ENCODE results near the gene CAMSAP2.

The CAMSAP2 gene

DNA sequence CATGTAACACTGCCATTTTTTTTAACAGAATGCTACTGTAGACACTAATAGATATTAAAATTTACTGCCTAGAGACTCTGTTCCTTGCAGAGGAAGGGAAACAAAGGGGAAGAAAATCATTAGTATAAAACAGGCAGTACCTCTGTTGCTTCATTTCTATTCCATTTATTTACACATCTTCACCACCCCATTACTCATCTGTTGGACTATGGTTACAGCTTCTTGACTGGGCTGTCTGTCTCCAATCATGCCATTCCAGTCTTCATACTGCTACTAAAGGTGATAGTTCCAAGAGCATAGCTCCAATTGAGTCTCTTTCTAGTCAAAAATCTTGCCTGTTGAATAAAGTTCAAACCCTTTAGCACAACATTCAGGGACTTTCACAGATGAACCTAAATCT is 111.9 kb downstream of the CAMSAP2 start:
- DNase-seq, result no peak

GRCh38 chr1:200856716-200857357 is 118.1 kb downstream of the CAMSAP2 start:
- no peak for DNase-seq

DNA sequence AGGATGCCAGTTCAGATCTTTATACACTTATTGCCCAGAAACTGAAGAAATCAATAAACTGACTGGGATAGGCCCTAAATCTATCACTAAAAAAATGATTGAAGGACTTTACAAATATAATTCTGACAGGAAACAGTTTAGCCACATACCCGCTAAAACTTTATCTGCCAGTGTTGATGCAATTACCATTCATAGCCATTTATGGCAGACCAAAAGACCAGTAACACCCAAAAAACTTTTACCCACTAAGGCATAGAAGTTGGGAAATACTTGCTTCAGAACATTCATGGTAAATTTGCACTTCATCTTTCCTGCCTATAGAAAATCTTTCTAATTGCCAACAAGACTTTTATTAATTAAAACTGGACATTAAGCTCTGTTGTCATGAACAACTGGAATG is 119.1 kb downstream of the CAMSAP2 start:
- no peak for DNase-seq

DNA sequence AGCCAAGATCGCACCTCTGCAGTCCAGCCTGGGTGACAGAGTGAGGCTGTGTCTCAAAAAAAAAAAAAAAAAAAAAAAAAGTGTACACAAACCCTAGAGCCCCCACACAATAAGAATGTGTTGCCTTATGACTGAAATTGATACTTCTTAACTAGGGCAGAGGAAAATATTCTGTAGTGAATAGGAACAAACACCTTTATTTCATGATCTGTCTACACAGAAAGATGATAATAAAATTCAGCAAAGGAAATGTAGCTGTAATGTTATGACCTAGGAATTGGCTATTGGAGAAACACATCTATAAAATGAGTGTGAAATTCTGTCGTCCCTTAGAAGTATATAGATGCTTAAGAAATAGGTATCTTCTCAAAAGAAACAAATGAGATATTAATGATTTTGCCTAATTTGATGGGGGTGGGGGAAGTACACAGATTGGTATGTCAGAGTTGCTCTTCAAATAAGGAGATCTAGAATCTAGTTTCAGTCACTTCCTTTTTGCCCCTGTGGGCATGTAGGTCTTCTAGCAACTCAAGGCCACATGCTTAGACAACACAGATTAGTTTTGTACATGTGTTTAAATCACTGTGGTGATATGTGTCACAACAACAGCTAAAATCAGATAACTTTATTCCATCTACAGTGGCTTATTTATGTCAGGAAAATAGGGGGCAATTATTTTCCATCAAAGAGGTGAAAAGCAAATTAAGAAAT is 123.4 kb downstream of the CAMSAP2 start:
- DNase-seq, result no peak

GRCh38 chr1:200862713-200863415 is 124.2 kb downstream of the CAMSAP2 start:
- no peak for DNase-seq

DNA sequence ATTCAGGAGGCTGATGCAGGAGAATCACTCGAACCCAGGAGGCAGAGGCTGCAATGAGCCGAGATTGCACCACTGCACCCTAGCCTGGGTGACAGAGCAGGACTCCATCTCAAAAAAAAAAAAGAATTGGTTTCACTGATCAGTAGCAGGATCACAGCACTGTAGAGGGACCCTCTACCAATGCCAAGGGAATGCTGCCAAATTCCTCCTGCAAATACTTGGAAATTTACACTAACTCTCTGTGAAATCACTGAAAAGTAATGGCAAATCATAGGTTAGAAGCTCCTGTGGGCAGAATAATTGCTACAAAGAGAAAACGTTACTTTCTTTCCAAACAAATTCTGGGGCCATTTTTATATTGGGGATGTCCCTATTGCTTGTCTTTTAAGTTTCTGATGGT is 127.4 kb downstream of the CAMSAP2 start:
- DNase-seq, result no peak

DNA sequence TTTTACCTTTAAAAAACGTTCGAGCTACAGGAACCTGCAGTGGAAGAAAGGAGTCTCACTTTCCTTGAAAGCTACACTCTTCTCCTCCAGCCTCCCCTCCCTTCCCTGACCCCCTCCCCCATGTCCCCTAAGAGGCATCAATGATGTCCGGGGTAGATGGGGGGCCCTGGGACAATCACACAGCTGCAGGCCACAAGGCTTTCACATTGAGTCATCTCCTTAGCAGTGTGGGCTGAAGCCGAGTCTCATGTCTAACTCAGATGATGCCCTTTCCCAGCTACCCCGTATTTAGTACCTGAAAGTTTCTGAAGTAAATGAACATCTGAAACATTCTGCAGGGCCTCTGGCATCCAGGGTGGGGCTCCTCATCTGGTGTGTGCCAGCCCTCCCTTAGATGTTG is 127.8 kb downstream of the CAMSAP2 start:
- DNase-seq, result no peak

DNA sequence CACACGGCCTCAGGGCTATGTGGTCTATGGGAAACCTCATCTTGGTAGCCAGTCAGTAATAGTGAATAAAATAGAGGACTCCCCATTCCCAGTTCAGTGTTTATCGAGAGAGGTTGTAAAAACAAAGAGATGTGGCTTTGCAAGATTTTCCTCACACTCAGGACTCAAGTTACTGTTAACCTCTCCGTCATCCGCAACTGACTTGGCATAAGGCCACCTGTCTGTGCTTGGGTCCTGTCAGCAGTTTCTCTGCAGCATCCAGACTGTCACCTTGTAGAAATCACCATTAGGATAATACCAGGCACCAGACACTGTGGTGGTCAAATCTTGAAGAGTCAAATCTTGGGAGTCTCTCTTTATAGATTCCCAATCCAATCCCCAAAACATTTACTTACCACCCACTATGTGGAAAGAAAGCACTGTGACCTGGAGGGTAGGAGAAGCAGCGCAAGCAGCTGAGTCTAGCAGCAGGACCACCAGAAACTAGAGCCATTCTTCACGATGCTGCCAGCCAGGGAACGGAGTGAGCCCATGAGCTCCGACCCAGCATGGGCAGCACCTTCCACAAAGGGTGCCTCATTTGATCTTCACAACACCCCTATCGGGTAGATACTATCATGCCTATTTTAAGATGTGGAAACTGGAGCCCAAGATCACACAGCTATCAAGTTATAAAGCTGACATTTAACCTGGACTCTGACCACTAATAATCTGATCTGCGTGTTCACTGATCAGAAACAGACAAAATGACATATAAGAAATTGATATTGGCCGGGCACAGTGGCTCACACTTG is 128.5 kb downstream of the CAMSAP2 start:
- DNase-seq, result peak; percentile 28

DNA sequence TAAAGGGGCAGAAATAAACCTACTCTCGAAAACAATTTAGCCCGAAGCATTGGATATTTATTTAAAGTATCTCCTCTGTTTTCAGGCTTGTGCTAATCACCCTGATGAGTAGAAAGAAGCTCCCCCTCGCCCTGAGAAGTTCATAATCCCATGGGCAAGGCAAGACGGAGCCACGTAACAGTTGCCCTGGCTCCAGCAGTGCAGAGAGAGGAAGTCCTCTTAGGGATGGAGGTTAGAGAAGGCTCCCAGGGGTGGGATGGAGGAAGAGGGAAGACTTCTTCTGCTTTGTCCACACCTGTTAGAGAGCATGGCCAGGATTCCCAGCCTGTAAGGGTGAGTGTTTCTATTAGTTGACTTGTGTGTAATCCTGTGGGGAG is 130.7 kb downstream of the CAMSAP2 start:
- no peak for DNase-seq

DNA sequence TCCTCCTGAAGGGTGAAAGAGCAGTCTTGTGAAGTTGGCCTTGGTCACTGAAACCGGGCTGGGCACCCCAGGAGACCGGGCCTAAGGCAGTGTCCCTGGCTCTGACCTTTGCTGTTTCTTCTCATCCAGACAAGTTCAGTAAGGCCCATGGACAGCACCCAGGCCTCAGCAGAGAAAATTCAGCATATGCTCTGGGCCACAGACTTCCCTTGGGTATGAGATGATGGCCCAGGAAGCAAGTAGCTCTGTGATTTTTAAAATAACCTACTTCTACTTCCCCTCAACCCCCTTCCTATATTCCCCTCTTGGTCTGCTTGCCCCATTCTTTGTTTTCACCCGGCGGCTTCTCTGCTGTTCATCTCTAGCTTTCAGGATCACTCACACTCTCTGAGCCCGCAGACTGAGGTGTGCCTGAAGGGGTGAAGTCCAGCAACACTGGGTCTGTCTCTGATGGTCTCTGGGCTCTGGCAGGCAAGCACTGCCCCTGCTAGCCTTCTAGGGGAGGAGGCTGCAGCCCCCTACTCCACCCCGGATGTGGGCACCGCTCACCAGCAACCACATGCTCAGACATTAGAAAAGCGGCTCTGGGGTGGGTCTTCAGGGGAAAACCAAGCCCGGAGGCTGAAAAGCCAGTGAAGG is 131.2 kb downstream of the CAMSAP2 start:
- no peak for DNase-seq

DNA sequence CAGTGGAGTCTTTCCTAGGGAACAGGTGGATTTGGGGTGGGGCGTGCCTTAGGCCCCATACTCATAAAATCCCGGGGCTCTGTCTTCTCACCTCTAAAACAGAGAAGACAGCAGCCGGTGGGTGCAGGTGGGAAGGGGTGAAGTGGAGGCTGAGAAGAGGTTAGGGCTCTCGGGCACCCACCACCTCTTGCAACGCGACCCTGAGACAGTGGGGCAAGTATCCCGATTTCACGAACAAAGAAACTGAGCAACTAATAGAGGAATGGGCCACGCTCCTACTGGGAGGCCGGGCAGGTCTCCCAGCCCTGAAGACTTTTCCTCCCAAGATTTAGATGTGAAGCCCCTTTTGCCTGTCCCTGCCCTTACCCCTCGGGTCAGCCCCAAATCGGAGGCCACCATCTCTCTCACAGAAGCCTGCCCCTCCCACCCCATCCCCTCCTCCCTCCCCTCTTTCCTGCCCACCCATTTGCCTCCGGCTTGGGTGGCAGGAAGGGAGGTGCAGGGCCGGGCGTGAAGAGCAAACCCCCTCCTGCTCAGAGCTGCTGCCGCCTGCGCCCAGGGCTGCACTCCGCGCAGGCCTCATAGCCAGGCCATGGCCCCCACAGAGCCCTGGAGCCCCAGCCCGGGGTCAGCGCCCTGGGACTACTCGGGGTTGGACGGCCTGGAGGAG is 133.9 kb downstream of the CAMSAP2 start, which contains the start of gene GPR25:
TSS of gene GPR25 (plus strand) at position 536 of the 670 bp plus-strand sequence. CDS start at position 593, 57 bp downstream.
- no peak for DNase-seq

GRCh38 chr1:200873116-200873670 is 134.5 kb downstream of the CAMSAP2 start:
- DNase-seq, result no peak

- no peak for DNase-seq
Measured at GRCh38 chr1:200873671-200874397, 135.1 kb downstream of the CAMSAP2 start.

DNA sequence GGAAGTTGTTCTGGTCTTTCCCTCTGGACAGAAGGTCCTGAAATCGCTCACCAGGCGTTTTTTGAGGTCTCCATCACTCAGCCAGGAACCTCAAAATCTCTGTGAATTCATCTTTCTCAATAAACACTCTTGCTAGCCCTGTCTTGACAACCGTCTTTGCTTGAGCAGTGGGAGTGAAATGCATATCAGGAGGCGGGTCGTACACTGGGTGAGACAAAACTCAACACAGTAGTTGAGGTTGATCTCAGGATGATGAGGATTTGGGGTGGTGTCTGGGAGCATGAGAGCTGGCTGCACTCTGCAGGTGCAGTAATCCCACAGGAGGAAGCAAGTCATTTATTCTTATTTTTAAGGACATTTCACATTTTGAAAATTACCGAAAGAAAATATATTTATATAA is 136.0 kb downstream of the CAMSAP2 start:
- no peak for DNase-seq

DNA sequence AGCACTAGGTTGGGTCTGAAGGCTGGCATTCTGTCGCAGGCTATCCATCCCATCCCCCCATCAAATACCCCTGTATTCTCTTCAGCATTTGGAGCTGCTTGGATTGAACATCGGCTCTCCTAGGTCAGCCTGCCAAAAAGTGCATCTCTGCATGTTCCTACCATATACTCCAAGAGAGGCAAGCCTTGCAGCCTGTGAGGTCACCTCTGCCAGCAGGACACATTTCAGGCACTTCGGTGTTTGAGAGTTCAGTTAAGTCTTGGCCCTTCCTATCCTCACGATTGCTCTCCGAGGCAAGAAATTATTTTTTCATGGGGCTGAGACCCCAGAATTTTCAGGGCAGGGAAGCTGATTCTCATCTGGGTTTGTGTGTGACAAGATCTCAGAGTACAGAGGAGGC is 136.7 kb downstream of the CAMSAP2 start:
- DNase-seq, result no peak

GRCh38 chr1:200877010-200877409 is 138.3 kb downstream of the CAMSAP2 start:
- DNase-seq, result no peak

GRCh38 chr1:200877839-200878551 is 139.3 kb downstream of the CAMSAP2 start:
- no peak for DNase-seq

DNA sequence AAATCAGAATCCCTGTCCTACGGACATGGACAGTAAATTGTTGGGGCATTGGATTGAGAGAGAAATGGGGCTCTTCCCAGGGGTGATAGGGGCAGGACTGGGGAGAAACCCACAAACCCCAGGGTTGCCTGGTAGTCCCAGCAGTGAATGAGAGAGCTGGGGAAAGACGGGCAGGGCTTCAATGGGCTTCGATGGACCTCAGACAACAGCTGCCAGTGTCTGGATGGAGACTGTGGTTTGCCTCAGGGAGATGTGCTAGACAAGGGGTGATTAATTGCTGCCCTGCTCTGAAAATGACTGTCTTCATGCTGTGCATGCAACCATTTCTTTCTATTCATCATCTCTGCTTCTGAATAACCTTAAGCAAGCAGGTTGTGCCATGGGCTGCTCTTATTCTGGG is 141.5 kb downstream of the CAMSAP2 start:
- DNase-seq, result no peak

DNA sequence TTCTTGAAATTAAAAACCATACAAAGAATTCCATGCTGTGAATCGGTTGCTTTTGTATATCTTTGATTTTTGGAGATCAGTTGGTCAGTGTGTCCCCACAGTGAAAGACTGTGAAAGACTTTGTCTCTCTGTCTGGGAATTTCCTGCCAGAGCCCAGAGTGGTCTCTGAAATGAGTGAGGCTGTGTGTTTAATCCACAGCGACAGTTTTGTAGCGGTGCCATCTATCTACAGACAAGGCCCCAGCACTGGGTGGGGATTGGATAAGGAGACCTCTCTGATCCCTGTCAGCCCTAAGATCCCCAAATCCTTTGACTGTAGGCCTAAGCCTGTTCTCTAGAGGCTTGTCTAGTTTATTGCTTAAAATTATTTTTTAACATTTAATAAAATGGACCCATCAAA is 144.4 kb downstream of the CAMSAP2 start:
- DNase-seq, result no peak

- DNase-seq, result no peak
Measured at GRCh38 chr1:200885623-200886402, 147.1 kb downstream of the CAMSAP2 start.
